B cell (primary cell): ENCODE measurements around the gene ANKRD50. TPM values are rescaled to one million over a fixed set of nuclear protein-coding genes. Genes with fewer than 3 reads are reported as not detected.

Experiments
- ATAC-seq: fragments of 200-7000 bp; cut with Tn5 transposase; one replicate; pipeline ENCODE4 v1.10.0; 2021; ENCODE audit warnings: low read depth, mild to moderate bottlenecking, moderate number of reproducible peaks, moderate library complexity
- CTCF ChIA-PET: fragments of 350-600 bp; sonication (Branson Sonifier 250); formaldehyde crosslinking; loops from one replicate; lab custom pipeline; 2021; ENCODE audit warnings: antibody characterized with exemption, inconsistent platforms; lab: Charles Lee
- POLR2A ChIA-PET: fragments of 350-600 bp; sonication (Branson Sonifier 250); formaldehyde crosslinking; loops from one replicate; lab custom pipeline; 2021; ENCODE audit warnings: antibody characterized with exemption; lab: Charles Lee
- DNase-seq: peaks from one replicate; pipeline ENCODE4 v3.0.0; 2013
- H2AFZ ChIP-seq: 2 replicates; pipeline ENCODE4 v1.6.1; 2012; ENCODE audit warnings: mild to moderate bottlenecking, low read depth, low read length; ENCODE audit not compliant: insufficient read depth, poor library complexity, severe bottlenecking
- H3K27ac ChIP-seq, 2 donors: 1 replicate in 1 of 2; 2 replicates in 1 of 2; pipeline ENCODE4 v1.5.1; 2012 to 2013; ENCODE audit warnings: low read length in 2 of 2, mild to moderate bottlenecking in 2 of 2, moderate library complexity in 1 of 2
- H3K27me3 ChIP-seq, 4 experiments: fragments of 200-600 bp in 1 of 4; sonication (generic) in 1 of 4; replicated peaks in 1 of 4; 1 replicate in 2 of 4; 2 replicates in 2 of 4; pipeline versions ENCODE4 v1.6.1 to v1.7.0; 2013 to 2016; ENCODE audit warnings: low read length in 3 of 4, mild to moderate bottlenecking in 2 of 4, mixed read lengths in 1 of 4, moderate library complexity in 1 of 4; ENCODE audit not compliant: insufficient read depth in 4 of 4, control insufficient read depth in 3 of 4; ENCODE audit errors: control extremely low read depth in 1 of 4
- H3K36me3 ChIP-seq, 2 experiments: replicated peaks in 1 of 2; 1 replicate in 1 of 2; 2 replicates in 1 of 2; pipeline versions ENCODE4 v1.6.1 to v1.7.1; 2013; ENCODE audit warnings: low read length in 1 of 2; ENCODE audit not compliant: insufficient read depth in 2 of 2, control insufficient read depth in 1 of 2; ENCODE audit errors: control extremely low read depth in 1 of 2, extremely low read depth in 1 of 2
- H3K4me1 ChIP-seq, 2 donors: fragments of 200-600 bp in 1 of 2; sonication (generic) in 1 of 2; 1 replicate in 1 of 2; 2 replicates in 1 of 2; pipeline versions ENCODE4 v1.5.1 to v1.6.1; 2013 to 2017; ENCODE audit warnings: low read length in 2 of 2; ENCODE audit not compliant: control insufficient read depth in 2 of 2, insufficient read depth in 2 of 2
- H3K4me2 ChIP-seq: replicated peaks from 2 replicates; pipeline ENCODE3; 2012; ENCODE audit warnings: mild to moderate bottlenecking, low read depth, low read length; ENCODE audit not compliant: poor library complexity, severe bottlenecking
- H3K4me3 ChIP-seq, 5 experiments: fragments of 200-600 bp in 1 of 5; sonication (generic) in 1 of 5; 1 replicate in 3 of 5; 2 replicates in 2 of 5; pipeline versions ENCODE4 v1.5.1 to v1.7.0; 2011 to 2016; ENCODE audit warnings: low read length in 4 of 5, mild to moderate bottlenecking in 4 of 5, low read depth in 2 of 5, control low read depth in 1 of 5, moderate library complexity in 1 of 5; ENCODE audit not compliant: insufficient read depth in 1 of 5; ENCODE audit errors: control extremely low read depth in 1 of 5, extremely low read depth in 1 of 5
- H3K79me2 ChIP-seq: fragments of 200-600 bp; sonication (generic); one replicate; pipeline ENCODE4 v1.6.0; 2016; ENCODE audit warnings: low read length; ENCODE audit not compliant: control insufficient read depth, insufficient read depth
- H3K9ac ChIP-seq: fragments of 200-600 bp; sonication (generic); 2 replicates; pipeline ENCODE4 v1.6.1; 2017; ENCODE audit warnings: mild to moderate bottlenecking, low read length, moderate library complexity
- H3K9me3 ChIP-seq, 3 donors: one replicate each; pipeline versions ENCODE4 v1.6.1 to v1.7.1; 2013; ENCODE audit warnings: low read length in 2 of 3; ENCODE audit not compliant: control insufficient read depth in 2 of 3, insufficient read depth in 1 of 3; ENCODE audit errors: control extremely low read depth in 1 of 3
- H4K20me1 ChIP-seq: 2 replicates; pipeline ENCODE4 v1.6.0; 2012; ENCODE audit warnings: mild to moderate bottlenecking, low read length; ENCODE audit not compliant: insufficient read depth, control insufficient read depth, poor library complexity, severe bottlenecking
- H3K27ac Mint-ChIP-seq: one replicate; pipeline ENCODE4 v1.8.0; 2021; ENCODE audit warnings: mixed read lengths
- H3K27me3 Mint-ChIP-seq: one replicate; pipeline ENCODE4 v1.8.0; 2021; ENCODE audit warnings: mixed read lengths
- H3K4me1 Mint-ChIP-seq: one replicate; pipeline ENCODE4 v1.8.0; 2021; ENCODE audit warnings: mixed read lengths
- H3K4me3 Mint-ChIP-seq: one replicate; pipeline ENCODE4 v1.8.0; 2021; ENCODE audit warnings: mixed read lengths
- H3K9me3 Mint-ChIP-seq: one replicate; pipeline ENCODE4 v1.8.0; 2022; ENCODE audit warnings: mixed read lengths; ENCODE audit not compliant: insufficient read depth
- EZH2 ChIP-seq: IDR thresholded peaks from 2 replicates; pipeline ENCODE4 v1.6.1; 2012; ENCODE audit warnings: borderline replicate concordance, low read depth, mild to moderate bottlenecking, moderate library complexity, low read length; ENCODE audit not compliant: insufficient read depth, poor library complexity, severe bottlenecking
- WGBS: methylation state at CpG from one replicate; pipeline ENCODE4 v1.1.5; 2013; ENCODE audit warnings: missing lambda C conversion rate; ENCODE audit not compliant: insufficient coverage; 5-methylcytosine and 5-hydroxymethylcytosine counted together
- intact Hi-C: fragments of 100-400 bp; cut with micrococcal nuclease; formaldehyde crosslinking; loops from one replicate; pipeline ENCODE4 v1.10.0; 2022
- polyA plus RNA-seq: library from polyadenylated mRNA; depleted of rRNA; stranded (reverse); fragments of >200 nt; gene quantifications from 2 replicates; pipeline ENCODE4 v1.2.3, GENCODE V29; 2012
- total RNA-seq, 2 donors: library from RNA; stranded (reverse); fragments of 120-200 nt in 1 of 2; gene quantifications; 1 replicate in 1 of 2; 2 replicates in 1 of 2; pipeline versions ENCODE4 v1.2.3 to v1.2.4, GENCODE V29; 2013 to 2022
- TF ChIP-seq, protein P1 (sequence below): fragments of 200-600 bp; IDR thresholded peaks from one replicate; pipeline ENCODE4 v1.8.0; 2022; ENCODE audit warnings: antibody characterized with exemption, mild to moderate bottlenecking

The ANKRD50 gene
- total and polyA plus RNA-seq, 2 donors (not counting 1 experiment from before 2014, with no cell fraction given), result 0.18 to 0.47 TPM

DNA sequence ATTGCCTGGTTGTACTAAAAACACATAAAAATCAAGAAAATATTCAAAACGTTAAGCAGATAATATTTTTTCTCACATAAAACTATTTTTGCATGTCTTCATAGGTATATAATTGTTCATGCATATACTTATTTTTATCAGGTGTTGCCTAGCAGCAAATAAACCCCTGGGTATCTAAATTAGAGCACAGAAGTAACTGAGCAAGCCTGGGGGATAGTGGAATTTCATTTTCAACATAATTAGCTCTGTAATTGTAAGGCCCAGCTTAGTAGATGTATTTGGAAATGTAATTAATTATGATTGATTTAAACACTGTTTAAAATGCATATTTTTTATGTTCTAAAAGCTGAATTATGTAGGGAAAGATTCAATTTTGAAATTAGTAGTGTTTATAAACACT lies 82.9 kb downstream of the ANKRD50 start:
- no peak for DNase-seq
- no peak overlapping the region for H3K27ac Mint-ChIP-seq

More for the DNA sequence above, 82.9 kb downstream of the ANKRD50 start:
- no peaks in the 10 kb centered on the region for H3K79me2 ChIP-seq
- H3K4me2 ChIP-seq, result no peak overlapping the region
- intact Hi-C loops, result no loop called here
- ChIA-PET POLR2A (no interaction called here), CTCF (no interaction called here)
- no peak overlapping the region for H3K4me3 Mint-ChIP-seq
- H3K27me3 Mint-ChIP-seq, result no peaks in the 10 kb centered on the region
- H3K4me3 ChIP-seq, result no peak overlapping the region
- H2AFZ ChIP-seq, result no peak overlapping the region
- ATAC-seq, result no peak
- H3K27me3 ChIP-seq, result no peaks in the 10 kb centered on the region
- no peaks in the 10 kb centered on the region for H3K4me1 ChIP-seq
- no peak overlapping the region for H3K27ac ChIP-seq
- no peaks in the 10 kb centered on the region for H4K20me1 ChIP-seq
- no peaks in the 10 kb centered on the region for H3K4me1 Mint-ChIP-seq
- H3K36me3 ChIP-seq, result no peaks in the 10 kb centered on the region
- TF ChIP-seq EZH2, result no peak
- TF ChIP-seq, protein P1, sequence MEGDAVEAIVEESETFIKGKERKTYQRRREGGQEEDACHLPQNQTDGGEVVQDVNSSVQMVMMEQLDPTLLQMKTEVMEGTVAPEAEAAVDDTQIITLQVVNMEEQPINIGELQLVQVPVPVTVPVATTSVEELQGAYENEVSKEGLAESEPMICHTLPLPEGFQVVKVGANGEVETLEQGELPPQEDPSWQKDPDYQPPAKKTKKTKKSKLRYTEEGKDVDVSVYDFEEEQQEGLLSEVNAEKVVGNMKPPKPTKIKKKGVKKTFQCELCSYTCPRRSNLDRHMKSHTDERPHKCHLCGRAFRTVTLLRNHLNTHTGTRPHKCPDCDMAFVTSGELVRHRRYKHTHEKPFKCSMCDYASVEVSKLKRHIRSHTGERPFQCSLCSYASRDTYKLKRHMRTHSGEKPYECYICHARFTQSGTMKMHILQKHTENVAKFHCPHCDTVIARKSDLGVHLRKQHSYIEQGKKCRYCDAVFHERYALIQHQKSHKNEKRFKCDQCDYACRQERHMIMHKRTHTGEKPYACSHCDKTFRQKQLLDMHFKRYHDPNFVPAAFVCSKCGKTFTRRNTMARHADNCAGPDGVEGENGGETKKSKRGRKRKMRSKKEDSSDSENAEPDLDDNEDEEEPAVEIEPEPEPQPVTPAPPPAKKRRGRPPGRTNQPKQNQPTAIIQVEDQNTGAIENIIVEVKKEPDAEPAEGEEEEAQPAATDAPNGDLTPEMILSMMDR, result no peak
- H3K9ac ChIP-seq, result no peak overlapping the region
- H3K9me3 ChIP-seq, result no peaks in the 10 kb centered on the region
- H3K9me3 Mint-ChIP-seq, result no peaks in the 10 kb centered on the region
- no CpG with 5 or more reads among the region's 1 CpG for WGBS
